H1 (cell line): ENCODE results near the gene ACP6. TPM values are rescaled to one million over a fixed set of nuclear protein-coding genes. Genes with fewer than 3 reads are reported as not detected.

Experiments
- CTCF ChIA-PET: fragments of 300-600 bp; sonication (Branson Sonifier 250); formaldehyde crosslinking; loops from one replicate; lab custom pipeline; 2021; ENCODE audit not compliant: partially characterized antibody; lab: Charles Lee
- POLR2A ChIA-PET: fragments of 300-600 bp; sonication (Branson Sonifier 250); formaldehyde crosslinking; loops from one replicate; lab custom pipeline; 2021; ENCODE audit warnings: inconsistent platforms; ENCODE audit not compliant: partially characterized antibody; lab: Charles Lee
- DNase-seq, 2 experiments: peaks; one replicate each; pipeline versions ENCODE4 v3.0.0 to v3.0.0-alpha.2; 2010 to 2022; ENCODE audit warnings: low spot score in 2 of 2, low read depth in 1 of 2, mixed read lengths in 1 of 2
- FAIRE-seq: peaks from 2 replicates; lab custom pipeline; 2011; peaks lifted over from hg19 to GRCh38; lab: Jason Lieb, UNC
- H2AFZ ChIP-seq: 2 replicates; pipeline ENCODE4 v1.8.1; 2012; ENCODE audit warnings: low read length, inconsistent platforms
- H2AK5ac ChIP-seq: 2 replicates; pipeline ENCODE4 v1.6.1; 2013; ENCODE audit warnings: low read depth, low read length
- H2BK120ac ChIP-seq: replicated peaks from 2 replicates; pipeline ENCODE3; 2013; ENCODE audit warnings: low read depth, low read length, inconsistent platforms
- H2BK12ac ChIP-seq: 2 replicates; pipeline ENCODE4 v1.6.1; 2013; ENCODE audit warnings: low read depth, low read length
- H2BK15ac ChIP-seq: 2 replicates; pipeline ENCODE4 v1.6.1; 2013; ENCODE audit warnings: low read length
- H2BK20ac ChIP-seq: 2 replicates; pipeline ENCODE4 v1.6.1; 2013; ENCODE audit warnings: low read length
- H2BK5ac ChIP-seq: 2 replicates; pipeline ENCODE4 v1.6.1; 2013; ENCODE audit warnings: low read depth, low read length
- H3K14ac ChIP-seq: 2 replicates; pipeline ENCODE4 v1.6.1; 2013; ENCODE audit warnings: inconsistent platforms; ENCODE audit not compliant: insufficient read length
- H3K18ac ChIP-seq: 2 replicates; pipeline ENCODE4 v1.6.1; 2013; ENCODE audit warnings: low read length; ENCODE audit errors: extremely low read depth
- H3K23ac ChIP-seq: 2 replicates; pipeline ENCODE4 v1.6.1; 2013; ENCODE audit warnings: inconsistent platforms; ENCODE audit not compliant: insufficient read length
- H3K23me2 ChIP-seq: 2 replicates; pipeline ENCODE4 v1.6.1; 2013; ENCODE audit warnings: low read depth, low read length
- H3K27ac ChIP-seq: 2 replicates; pipeline ENCODE4 v1.6.1; 2011; ENCODE audit warnings: low read depth, low read length, inconsistent platforms
- H3K27me3 ChIP-seq, 4 experiments: replicated peaks in 1 of 4; 1 replicate in 1 of 4; 2 replicates in 3 of 4; pipeline versions ENCODE4 v1.6.1 to v1.8.1; 2011 to 2013; ENCODE audit warnings: low read length in 3 of 4, mild to moderate bottlenecking in 3 of 4, inconsistent platforms in 2 of 4, mixed read lengths in 2 of 4, moderate library complexity in 1 of 4; ENCODE audit not compliant: control insufficient read depth in 3 of 4, insufficient read depth in 3 of 4; ENCODE audit errors: extremely low read depth in 1 of 4
- H3K36me3 ChIP-seq, 4 experiments: 2 replicates each; pipeline versions ENCODE4 v1.6.1 to v1.8.1; 2011 to 2013; ENCODE audit warnings: mild to moderate bottlenecking in 4 of 4, low read length in 3 of 4, moderate library complexity in 2 of 4, control low read depth in 1 of 4, inconsistent platforms in 1 of 4; ENCODE audit not compliant: insufficient read depth in 4 of 4, control insufficient read depth in 2 of 4
- H3K4ac ChIP-seq: replicated peaks from 2 replicates; pipeline ENCODE3; 2013; ENCODE audit warnings: low read length, low read depth, mixed read lengths, inconsistent platforms; ENCODE audit not compliant: insufficient read length
- H3K4me1 ChIP-seq, 4 experiments: replicated peaks in 1 of 4; 1 replicate in 1 of 4; 2 replicates in 3 of 4; pipeline versions ENCODE4 v1.6.1 to v1.8.1; 2011 to 2013; ENCODE audit warnings: low read length in 3 of 4, inconsistent platforms in 2 of 4, mixed read lengths in 1 of 4; ENCODE audit not compliant: insufficient read depth in 4 of 4, control insufficient read depth in 3 of 4
- H3K4me2 ChIP-seq, 2 experiments: 2 replicates each; pipeline versions ENCODE4 v1.6.1 to v1.8.1; 2011 to 2013; ENCODE audit warnings: low read depth in 2 of 2, low read length in 2 of 2, control low read depth in 1 of 2, inconsistent platforms in 1 of 2, mild to moderate bottlenecking in 1 of 2; ENCODE audit not compliant: insufficient read depth in 1 of 2
- H3K4me3 ChIP-seq, 4 experiments: fragments of 200-600, 300-600 bp in 1 of 4; sonication (generic), shearing (Covaris generic), sonication (Bioruptor Twin) in 1 of 4; 2 replicates each; pipeline versions ENCODE4 v1.5.1 to v1.8.1; 2011 to 2016; ENCODE audit warnings: low read length in 4 of 4, low read depth in 3 of 4, control low read depth in 2 of 4, inconsistent platforms in 2 of 4, mild to moderate bottlenecking in 2 of 4, mixed read lengths in 1 of 4, moderate library complexity in 1 of 4; ENCODE audit not compliant: insufficient read depth in 2 of 4; ENCODE audit errors: extremely low read depth in 1 of 4
- H3K56ac ChIP-seq: replicated peaks from 2 replicates; pipeline ENCODE3; 2013; ENCODE audit warnings: low read depth, mild to moderate bottlenecking, mixed read lengths, low read length, inconsistent platforms; ENCODE audit not compliant: insufficient read length
- H3K79me1 ChIP-seq: 2 replicates; pipeline ENCODE4 v1.6.1; 2013; ENCODE audit warnings: low read depth, low read length, control low read depth
- H3K79me2 ChIP-seq, 2 experiments: 2 replicates each; pipeline versions ENCODE4 v1.6.1 to v1.8.1; 2012 to 2013; ENCODE audit warnings: low read length in 2 of 2, mild to moderate bottlenecking in 2 of 2, inconsistent platforms in 1 of 2; ENCODE audit not compliant: insufficient read depth in 2 of 2, control insufficient read depth in 1 of 2
- H3K9ac ChIP-seq, 4 experiments: replicated peaks in 1 of 4; 1 replicate in 1 of 4; 2 replicates in 3 of 4; pipeline versions ENCODE4 v1.6.1 to v1.8.1; 2011 to 2013; ENCODE audit warnings: low read depth in 3 of 4, low read length in 3 of 4, control low read depth in 2 of 4, mild to moderate bottlenecking in 2 of 4, moderate library complexity in 2 of 4, inconsistent platforms in 1 of 4; ENCODE audit errors: extremely low read depth in 1 of 4
- H3K9me3 ChIP-seq, 2 experiments: 2 replicates each; pipeline versions ENCODE4 v1.6.1 to v1.8.1; 2012 to 2013; ENCODE audit warnings: mild to moderate bottlenecking in 2 of 2, moderate library complexity in 2 of 2, control low read depth in 1 of 2, inconsistent platforms in 1 of 2, low read depth in 1 of 2, low read length in 1 of 2, mixed read lengths in 1 of 2; ENCODE audit not compliant: insufficient read depth in 2 of 2
- H4K20me1 ChIP-seq, 2 experiments: replicated peaks in 1 of 2; 2 replicates each; pipeline versions ENCODE3 to v1.8.1; 2011 to 2013; ENCODE audit warnings: inconsistent platforms in 2 of 2, low read length in 2 of 2, mild to moderate bottlenecking in 1 of 2; ENCODE audit not compliant: insufficient read depth in 2 of 2, control insufficient read depth in 1 of 2
- H4K5ac ChIP-seq: 2 replicates; pipeline ENCODE4 v1.6.1; 2013; ENCODE audit warnings: low read length, low read depth, mixed read lengths, inconsistent platforms; ENCODE audit not compliant: insufficient read length
- H4K8ac ChIP-seq: 2 replicates; pipeline ENCODE4 v1.8.0; 2013; ENCODE audit warnings: mild to moderate bottlenecking, moderate library complexity, low read length, inconsistent platforms; ENCODE audit not compliant: insufficient read depth; ENCODE audit errors: extremely low read depth
- H4K91ac ChIP-seq: replicated peaks from 2 replicates; pipeline ENCODE3; 2013; ENCODE audit warnings: low read length, mixed read lengths, inconsistent platforms; ENCODE audit not compliant: insufficient read length
- GABPA ChIP-seq: IDR thresholded peaks from 2 replicates; pipeline ENCODE4 v1.6.1; 2011; ENCODE audit warnings: mild to moderate bottlenecking, low read length, moderate library complexity, borderline replicate concordance; ENCODE audit not compliant: insufficient read depth
- HDAC6 ChIP-seq: IDR thresholded peaks from one replicate; pipeline ENCODE4 v1.7.1; 2012; ENCODE audit warnings: low read depth, mild to moderate bottlenecking, inconsistent platforms, low read length, moderate library complexity
- KDM5A ChIP-seq: fragments of 200-600 bp; IDR thresholded peaks from 2 replicates; pipeline ENCODE4 v1.7.1; 2012; ENCODE audit warnings: mild to moderate bottlenecking, low read length, inconsistent platforms, mixed read lengths
- NANOG ChIP-seq: IDR thresholded peaks from 2 replicates; pipeline ENCODE4 v1.6.1; 2011; ENCODE audit warnings: low read length, low read depth, mild to moderate bottlenecking, inconsistent platforms; ENCODE audit not compliant: insufficient read depth, poor library complexity, severe bottlenecking
- RAD21 ChIP-seq, 2 experiments: IDR thresholded peaks in 1 of 2; conservative IDR thresholded peaks in 1 of 2; 2 replicates each; pipeline ENCODE4 v1.6.1; 2011; ENCODE audit warnings: low read depth in 2 of 2, low read length in 2 of 2, improper control_type of control experiment in 1 of 2, inconsistent platforms in 1 of 2, mild to moderate bottlenecking in 1 of 2, moderate library complexity in 1 of 2
- RFX5 ChIP-seq: IDR thresholded peaks from 2 replicates; pipeline ENCODE4 v1.6.1; 2011; ENCODE audit warnings: low read depth, low read length, improper control_type of control experiment, borderline replicate concordance
- TAF7 ChIP-seq: optimal IDR thresholded peaks from 2 replicates; pipeline ENCODE3; 2011; ENCODE audit warnings: low read depth, mild to moderate bottlenecking, inconsistent platforms, low read length, moderate library complexity, borderline replicate concordance
- WGBS, 2 experiments: shearing (Covaris generic) in 1 of 2; methylation state at CpG; one replicate each; pipeline versions ENCODE4 v1.1.6 to v1.1.7; 2013 to 2015; ENCODE audit warnings: low lambda C conversion rate in 2 of 2, mixed read lengths in 2 of 2, inconsistent platforms in 1 of 2, low coverage in 1 of 2, missing lambda C conversion rate in 1 of 2; ENCODE audit not compliant: insufficient replicate concordance in 2 of 2, insufficient coverage in 1 of 2, insufficient read length in 1 of 2; ENCODE audit errors: extremely low coverage in 1 of 2, missing lambda C conversion rate in 1 of 2; 5-methylcytosine and 5-hydroxymethylcytosine counted together
- polyA plus RNA-seq, 7 experiments: library from polyadenylated mRNA; depleted of rRNA in 3 of 7; stranded (reverse) in 5 of 7; unstranded in 2 of 7; fragments of >200 nt in 5 of 7; fragments of 200-250 nt in 2 of 7; gene quantifications; 1 replicate in 5 of 7; 2 replicates in 1 of 7; 4 replicates in 1 of 7; pipeline versions ENCODE4 v1.2.1 to v1.2.3, GENCODE V29; 2011 to 2013; ENCODE audit warnings: missing spikeins in 2 of 7, mixed read lengths in 2 of 7
- total RNA-seq: library from RNA; stranded (reverse); fragmentation: NEBNext Ultra II Directional; extraction: Animal tissue kit (Norgen Biotek cat#: 25700); gene quantifications from 2 replicates; pipeline ENCODE4 v1.2.1, GENCODE V29; 2021
- TF ChIP-seq, protein P1 (sequence below), 3 experiments: IDR thresholded peaks; 1 replicate in 2 of 3; 2 replicates in 1 of 3; pipeline versions ENCODE4 v1.5.1 to v1.6.1; 2011; ENCODE audit warnings: low read length in 3 of 3, mild to moderate bottlenecking in 3 of 3, inconsistent platforms in 2 of 3, low read depth in 1 of 3, moderate library complexity in 1 of 3; ENCODE audit not compliant: insufficient read depth in 1 of 3; ENCODE audit errors: control extremely low read depth in 1 of 3
- TF ChIP-seq, protein P2 (sequence below): IDR thresholded peaks from 2 replicates; pipeline ENCODE4 v1.6.1; 2011; ENCODE audit warnings: low read length, improper control_type of control experiment

ACP6 gene
- total and polyA plus RNA-seq, 2 of the 8 experiments (the other 6 are each of a cell fraction or from before 2014, with no cell fraction given): 11.4 to 17.7 TPM

DNA sequence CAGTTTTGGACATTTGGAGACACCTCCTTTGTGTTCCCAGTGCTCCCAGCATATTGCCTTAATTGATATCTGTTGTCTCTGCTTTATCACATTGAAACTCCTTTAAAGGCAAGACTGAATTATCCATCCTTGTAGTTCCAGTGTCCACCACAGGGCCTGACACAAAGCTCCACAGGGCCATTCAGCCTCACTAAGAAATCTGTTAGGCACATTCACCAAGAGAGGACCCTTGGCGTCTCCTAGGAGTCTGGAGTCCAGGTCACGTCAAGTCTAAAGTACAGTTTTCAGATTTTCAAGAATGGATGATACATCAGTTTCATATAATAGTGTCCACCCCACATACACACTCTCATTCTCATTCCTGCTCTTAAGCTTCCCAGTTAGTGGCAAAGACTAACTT lies 4.8 kb downstream of the ACP6 start:
- TF ChIP-seq GABPA (no peak), NANOG (no peak), HDAC6 (no peak), KDM5A (no peak), RAD21 (IDR thresholded peaks at IDR 0.05 in 1 of 2, conservative IDR thresholded peaks at IDR 0.05 in 1 of 2; ENCODE audit: low read depth in 2 of 2, low read length in 2 of 2) (peak in 1 of 2 experiments; percentile 32; a peak in 2 of 4 replicates), RFX5 (no peak), TAF7 (no peak)
- TF ChIP-seq, protein P1, sequence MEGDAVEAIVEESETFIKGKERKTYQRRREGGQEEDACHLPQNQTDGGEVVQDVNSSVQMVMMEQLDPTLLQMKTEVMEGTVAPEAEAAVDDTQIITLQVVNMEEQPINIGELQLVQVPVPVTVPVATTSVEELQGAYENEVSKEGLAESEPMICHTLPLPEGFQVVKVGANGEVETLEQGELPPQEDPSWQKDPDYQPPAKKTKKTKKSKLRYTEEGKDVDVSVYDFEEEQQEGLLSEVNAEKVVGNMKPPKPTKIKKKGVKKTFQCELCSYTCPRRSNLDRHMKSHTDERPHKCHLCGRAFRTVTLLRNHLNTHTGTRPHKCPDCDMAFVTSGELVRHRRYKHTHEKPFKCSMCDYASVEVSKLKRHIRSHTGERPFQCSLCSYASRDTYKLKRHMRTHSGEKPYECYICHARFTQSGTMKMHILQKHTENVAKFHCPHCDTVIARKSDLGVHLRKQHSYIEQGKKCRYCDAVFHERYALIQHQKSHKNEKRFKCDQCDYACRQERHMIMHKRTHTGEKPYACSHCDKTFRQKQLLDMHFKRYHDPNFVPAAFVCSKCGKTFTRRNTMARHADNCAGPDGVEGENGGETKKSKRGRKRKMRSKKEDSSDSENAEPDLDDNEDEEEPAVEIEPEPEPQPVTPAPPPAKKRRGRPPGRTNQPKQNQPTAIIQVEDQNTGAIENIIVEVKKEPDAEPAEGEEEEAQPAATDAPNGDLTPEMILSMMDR (IDR thresholded peaks at IDR 0.05; ENCODE audit: control extremely low read depth in 1 of 3, insufficient read depth in 1 of 3, low read depth in 1 of 3, low read length in 3 of 3): peak in 2 of 3 experiments; percentile 33 to 50; a peak in 2 of 4 replicates
- TF ChIP-seq, protein P2, sequence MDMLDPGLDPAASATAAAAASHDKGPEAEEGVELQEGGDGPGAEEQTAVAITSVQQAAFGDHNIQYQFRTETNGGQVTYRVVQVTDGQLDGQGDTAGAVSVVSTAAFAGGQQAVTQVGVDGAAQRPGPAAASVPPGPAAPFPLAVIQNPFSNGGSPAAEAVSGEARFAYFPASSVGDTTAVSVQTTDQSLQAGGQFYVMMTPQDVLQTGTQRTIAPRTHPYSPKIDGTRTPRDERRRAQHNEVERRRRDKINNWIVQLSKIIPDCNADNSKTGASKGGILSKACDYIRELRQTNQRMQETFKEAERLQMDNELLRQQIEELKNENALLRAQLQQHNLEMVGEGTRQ: no peak
- Histone ChIP-seq H3K4ac (no peak overlapping the region), H2BK12ac (no peak overlapping the region), H3K23me2 (peaks cover 8% of the 10 kb centered on the region), H3K36me3 (no peaks in the 10 kb centered on the region; a peak in 2 of 8 replicates), H2BK5ac (no peak overlapping the region), H3K4me1 (peaks cover 0 to 6% (median 2%) of the 10 kb centered on the region in 4 experiments; a peak in 2 of 7 replicates), H3K9ac (no peak overlapping the region), H3K23ac (no peak overlapping the region), H4K8ac (no peak overlapping the region), H2BK120ac (no peak overlapping the region), H3K56ac (no peak overlapping the region), H4K5ac (no peak overlapping the region), H3K27me3 (no peaks in the 10 kb centered on the region), H4K20me1 (no peaks in the 10 kb centered on the region), H3K4me3 (no peak overlapping the region), H3K18ac (no peak overlapping the region), H4K91ac (no peak overlapping the region), H2BK20ac (no peak overlapping the region), H3K79me1 (no peaks in the 10 kb centered on the region; the same call in 1 of the 2 replicates), H3K79me2 (peaks cover 3 to 15% of the 10 kb centered on the region in 2 experiments; a peak in 3 of 4 replicates), H2AFZ (no peak overlapping the region), H3K14ac (no peak overlapping the region), H2AK5ac (no peak overlapping the region), H3K27ac (no peak overlapping the region), H3K9me3 (no peaks in the 10 kb centered on the region), H2BK15ac (no peak overlapping the region), H3K4me2 (no peak overlapping the region)
- FAIRE-seq: no peak
- WGBS, 2 experiments: 79% methylated on average over 2 of the region's 2 CpGs; no CpG with 5 or more reads in 1 of the 2 experiments
- POLR2A ChIA-PET: no interaction called here
- CTCF ChIA-PET: interaction anchor here (0.8 to 2.8 kb wide), 19 partner anchors 8 to 227 kb away, joined by 3 to 15 read pairs (median 4); no protein-coding TSS in a partner anchor
- no peak for DNase-seq
